GM23338 (cell line): ENCODE results near the gene GLYATL3. TPM values are rescaled to one million over a fixed set of nuclear protein-coding genes. Genes with fewer than 3 reads are reported as not detected.

ENCODE experiments used
- ATAC-seq: fragments of 200-7000 bp; cut with Tn5 transposase; 3 replicates; pipeline ENCODE4 v1.9.1; 2020
- DNase-seq: peaks from one replicate; pipeline ENCODE4 v3.0.0-alpha.2; 2015; ENCODE audit warnings: low spot score
- H2AFZ ChIP-seq: fragments of 200-600 bp; sonication (generic); 2 replicates; pipeline ENCODE4 v1.8.0; 2016; ENCODE audit warnings: antibody characterized with exemption, mild to moderate bottlenecking, moderate library complexity
- H3F3A ChIP-seq: fragments of 200-600 bp; sonication (generic); replicated peaks from 2 replicates; pipeline ENCODE4 v1.8.0; 2017; ENCODE audit warnings: antibody characterized with exemption, mixed run types, low read depth
- H3K27ac ChIP-seq: fragments of 200-600 bp; sonication (generic); 2 replicates; pipeline ENCODE4 v1.6.1; 2016; ENCODE audit warnings: low read depth
- H3K27me3 ChIP-seq: fragments of 200-600 bp; sonication (generic); 2 replicates; pipeline ENCODE4 v1.8.0; 2016; ENCODE audit warnings: mild to moderate bottlenecking, mixed run types, moderate library complexity; ENCODE audit not compliant: insufficient read depth
- H3K36me3 ChIP-seq: fragments of 200-600 bp; sonication (generic); 2 replicates; pipeline ENCODE4 v1.8.0; 2016; ENCODE audit warnings: mild to moderate bottlenecking; ENCODE audit not compliant: insufficient read depth
- H3K4me1 ChIP-seq: fragments of 200-600 bp; sonication (generic); 2 replicates; pipeline ENCODE4 v1.8.0; 2016; ENCODE audit warnings: mild to moderate bottlenecking, moderate library complexity; ENCODE audit not compliant: insufficient read depth
- H3K4me2 ChIP-seq: fragments of 200-600 bp; sonication (generic); 2 replicates; pipeline ENCODE4 v1.7.1; 2017; ENCODE audit warnings: mixed run types
- H3K4me3 ChIP-seq: fragments of 200-600 bp; sonication (generic); 2 replicates; pipeline ENCODE4 v1.6.1; 2016; ENCODE audit warnings: mixed run types
- H3K79me2 ChIP-seq: fragments of 200-600 bp; sonication (generic); replicated peaks from 2 replicates; pipeline ENCODE4 v1.8.0; 2017; ENCODE audit warnings: mild to moderate bottlenecking; ENCODE audit not compliant: insufficient read depth
- H3K9me2 ChIP-seq: fragments of 200-600 bp; sonication (generic); 2 replicates; pipeline ENCODE4 v1.8.0; 2017; ENCODE audit not compliant: insufficient read depth
- H4K20me1 ChIP-seq: fragments of 200-600 bp; sonication (generic); replicated peaks from 2 replicates; pipeline ENCODE4 v1.8.0; 2017; ENCODE audit warnings: mild to moderate bottlenecking; ENCODE audit not compliant: insufficient read depth
- H3K27ac Mint-ChIP-seq: 2 replicates; pipeline ENCODE4 v1.8.0; 2020; ENCODE audit warnings: inconsistent platforms, mild to moderate bottlenecking, moderate library complexity, mixed read lengths
- H3K27me3 Mint-ChIP-seq: 3 replicates; pipeline ENCODE4 v1.8.0; 2022; ENCODE audit warnings: low read depth, mild to moderate bottlenecking, moderate library complexity, mixed read lengths, inconsistent platforms; ENCODE audit not compliant: insufficient read depth, poor library complexity
- H3K36me3 Mint-ChIP-seq: 3 replicates; pipeline ENCODE4 v1.8.0; 2021; ENCODE audit warnings: low read depth, mild to moderate bottlenecking, inconsistent platforms, moderate library complexity, mixed read lengths
- H3K4me1 Mint-ChIP-seq: 3 replicates; pipeline ENCODE4 v1.8.0; 2020; ENCODE audit warnings: mild to moderate bottlenecking, inconsistent platforms, mixed read lengths
- H3K4me3 Mint-ChIP-seq: 3 replicates; pipeline ENCODE4 v1.8.0; 2021; ENCODE audit warnings: moderate library complexity, mild to moderate bottlenecking, inconsistent platforms, mixed read lengths
- H3K9me3 Mint-ChIP-seq: 3 replicates; pipeline ENCODE4 v1.8.0; 2020; ENCODE audit warnings: moderate library complexity, mild to moderate bottlenecking, inconsistent platforms, mixed read lengths
- POLR2AphosphoS5 ChIP-seq: IDR thresholded peaks from 2 replicates; pipeline ENCODE4 v1.6.1; 2016; ENCODE audit warnings: antibody characterized with exemption, low read depth
- ZNF114 ChIP-seq: fragments of 250-450 bp; sonication (Bioruptor Pico); IDR thresholded peaks from 2 replicates; pipeline ENCODE4 v1.5.0; 2020; ENCODE audit warnings: mild to moderate bottlenecking, moderate library complexity
- polyA plus RNA-seq: library from polyadenylated mRNA; unstranded; fragments of >200 nt; fragmentation: Nextera tagmentation; extraction: Ambion mirVana; gene quantifications from 2 replicates; pipeline ENCODE4 v1.2.1, GENCODE V29; 2016
- total RNA-seq: library from RNA; depleted of rRNA; stranded (reverse); fragments of >200 nt; shearing (Covaris generic); gene quantifications from 2 replicates; pipeline ENCODE4 v1.2.3, GENCODE V29; 2014
- TF ChIP-seq, protein P1 (sequence below): fragments of 250-450 bp; sonication (Bioruptor Pico); IDR thresholded peaks from 2 replicates; pipeline ENCODE4 v1.5.0; 2020; ENCODE audit warnings: mild to moderate bottlenecking, moderate library complexity

GLYATL3 gene
- total and polyA plus RNA-seq, 2 experiments from 2014 or later, result not detected

DNA sequence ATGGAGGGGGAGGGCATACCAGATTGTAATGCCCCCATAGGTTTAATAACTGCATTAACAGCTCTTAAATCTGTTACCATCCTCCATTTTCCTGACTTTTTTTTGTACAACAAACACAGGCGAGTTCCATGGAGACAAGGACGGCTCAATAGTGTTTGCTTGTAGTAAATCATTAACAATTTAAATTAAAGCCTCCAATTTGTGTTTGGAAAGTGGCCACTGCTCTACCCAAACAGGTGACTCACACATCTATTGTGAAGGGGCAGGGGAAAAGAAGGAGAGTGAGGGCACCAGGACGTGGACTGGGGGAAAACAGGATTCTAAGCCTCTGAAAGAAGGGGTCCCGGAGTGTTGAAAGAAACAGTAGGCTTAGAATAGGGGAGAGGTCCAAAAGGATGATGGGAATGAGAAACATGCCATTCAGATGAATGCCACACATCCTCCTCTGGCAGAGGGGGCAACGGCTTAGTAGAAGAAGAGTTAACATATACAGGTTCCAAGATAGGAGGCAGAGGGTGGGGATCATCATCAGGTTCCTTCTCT is 6.9 kb downstream of the GLYATL3 start (continued):
- TF ChIP-seq, protein P1, sequence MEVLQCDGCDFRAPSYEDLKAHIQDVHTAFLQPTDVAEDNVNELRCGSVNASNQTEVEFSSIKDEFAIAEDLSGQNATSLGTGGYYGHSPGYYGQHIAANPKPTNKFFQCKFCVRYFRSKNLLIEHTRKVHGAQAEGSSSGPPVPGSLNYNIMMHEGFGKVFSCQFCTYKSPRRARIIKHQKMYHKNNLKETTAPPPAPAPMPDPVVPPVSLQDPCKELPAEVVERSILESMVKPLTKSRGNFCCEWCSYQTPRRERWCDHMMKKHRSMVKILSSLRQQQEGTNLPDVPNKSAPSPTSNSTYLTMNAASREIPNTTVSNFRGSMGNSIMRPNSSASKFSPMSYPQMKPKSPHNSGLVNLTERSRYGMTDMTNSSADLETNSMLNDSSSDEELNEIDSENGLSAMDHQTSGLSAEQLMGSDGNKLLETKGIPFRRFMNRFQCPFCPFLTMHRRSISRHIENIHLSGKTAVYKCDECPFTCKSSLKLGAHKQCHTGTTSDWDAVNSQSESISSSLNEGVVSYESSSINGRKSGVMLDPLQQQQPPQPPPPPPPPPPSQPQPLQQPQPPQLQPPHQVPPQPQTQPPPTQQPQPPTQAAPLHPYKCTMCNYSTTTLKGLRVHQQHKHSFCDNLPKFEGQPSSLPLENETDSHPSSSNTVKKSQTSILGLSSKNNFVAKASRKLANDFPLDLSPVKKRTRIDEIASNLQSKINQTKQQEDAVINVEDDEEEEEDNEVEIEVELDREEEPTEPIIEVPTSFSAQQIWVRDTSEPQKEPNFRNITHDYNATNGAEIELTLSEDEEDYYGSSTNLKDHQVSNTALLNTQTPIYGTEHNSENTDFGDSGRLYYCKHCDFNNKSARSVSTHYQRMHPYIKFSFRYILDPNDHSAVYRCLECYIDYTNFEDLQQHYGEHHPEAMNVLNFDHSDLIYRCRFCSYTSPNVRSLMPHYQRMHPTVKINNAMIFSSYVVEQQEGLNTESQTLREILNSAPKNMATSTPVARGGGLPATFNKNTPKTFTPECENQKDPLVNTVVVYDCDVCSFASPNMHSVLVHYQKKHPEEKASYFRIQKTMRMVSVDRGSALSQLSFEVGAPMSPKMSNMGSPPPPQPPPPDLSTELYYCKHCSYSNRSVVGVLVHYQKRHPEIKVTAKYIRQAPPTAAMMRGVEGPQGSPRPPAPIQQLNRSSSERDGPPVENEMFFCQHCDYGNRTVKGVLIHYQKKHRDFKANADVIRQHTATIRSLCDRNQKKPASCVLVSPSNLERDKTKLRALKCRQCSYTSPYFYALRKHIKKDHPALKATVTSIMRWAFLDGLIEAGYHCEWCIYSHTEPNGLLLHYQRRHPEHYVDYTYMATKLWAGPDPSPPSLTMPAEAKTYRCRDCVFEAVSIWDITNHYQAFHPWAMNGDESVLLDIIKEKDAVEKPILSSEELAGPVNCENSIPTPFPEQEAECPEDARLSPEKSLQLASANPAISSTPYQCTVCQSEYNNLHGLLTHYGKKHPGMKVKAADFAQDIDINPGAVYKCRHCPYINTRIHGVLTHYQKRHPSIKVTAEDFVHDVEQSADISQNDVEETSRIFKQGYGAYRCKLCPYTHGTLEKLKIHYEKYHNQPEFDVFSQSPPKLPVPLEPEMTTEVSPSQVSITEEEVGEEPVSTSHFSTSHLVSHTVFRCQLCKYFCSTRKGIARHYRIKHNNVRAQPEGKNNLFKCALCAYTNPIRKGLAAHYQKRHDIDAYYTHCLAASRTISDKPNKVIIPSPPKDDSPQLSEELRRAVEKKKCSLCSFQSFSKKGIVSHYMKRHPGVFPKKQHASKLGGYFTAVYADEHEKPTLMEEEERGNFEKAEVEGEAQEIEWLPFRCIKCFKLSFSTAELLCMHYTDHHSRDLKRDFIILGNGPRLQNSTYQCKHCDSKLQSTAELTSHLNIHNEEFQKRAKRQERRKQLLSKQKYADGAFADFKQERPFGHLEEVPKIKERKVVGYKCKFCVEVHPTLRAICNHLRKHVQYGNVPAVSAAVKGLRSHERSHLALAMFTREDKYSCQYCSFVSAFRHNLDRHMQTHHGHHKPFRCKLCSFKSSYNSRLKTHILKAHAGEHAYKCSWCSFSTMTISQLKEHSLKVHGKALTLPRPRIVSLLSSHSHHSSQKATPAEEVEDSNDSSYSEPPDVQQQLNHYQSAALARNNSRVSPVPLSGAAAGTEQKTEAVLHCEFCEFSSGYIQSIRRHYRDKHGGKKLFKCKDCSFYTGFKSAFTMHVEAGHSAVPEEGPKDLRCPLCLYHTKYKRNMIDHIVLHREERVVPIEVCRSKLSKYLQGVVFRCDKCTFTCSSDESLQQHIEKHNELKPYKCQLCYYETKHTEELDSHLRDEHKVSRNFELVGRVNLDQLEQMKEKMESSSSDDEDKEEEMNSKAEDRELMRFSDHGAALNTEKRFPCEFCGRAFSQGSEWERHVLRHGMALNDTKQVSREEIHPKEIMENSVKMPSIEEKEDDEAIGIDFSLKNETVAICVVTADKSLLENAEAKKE (CRISPR knock-in tag), result no peak

DNA sequence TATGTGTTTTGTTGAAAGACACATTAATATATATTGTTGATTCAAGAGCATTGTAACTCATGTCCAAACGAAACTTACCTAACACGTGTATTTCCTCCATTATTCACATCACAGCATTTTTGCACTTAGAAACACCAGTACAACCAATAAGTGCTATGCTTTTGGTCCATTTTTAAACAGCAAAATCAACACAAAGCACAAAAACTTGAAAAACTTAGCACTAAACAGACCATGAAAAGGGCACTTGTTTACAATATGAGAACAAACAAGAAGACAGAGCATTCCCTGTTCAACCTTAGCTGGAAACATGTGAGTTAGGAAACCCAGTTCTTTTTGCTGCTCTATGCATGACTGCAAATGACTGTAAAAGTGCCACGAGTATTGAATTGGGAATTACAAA is 9.6 kb downstream of the GLYATL3 start:
- H3K4me2 ChIP-seq, result no peak overlapping the region
- H3K27ac ChIP-seq, result no peak overlapping the region
- no peak overlapping the region for H3K27ac Mint-ChIP-seq
- no peak overlapping the region for H3K4me3 ChIP-seq
- H2AFZ ChIP-seq, result no peak overlapping the region
- peaks cover 9% of the 10 kb centered on the region for H3K9me3 Mint-ChIP-seq
- H3K4me1 Mint-ChIP-seq, result peaks cover 11% of the 10 kb centered on the region
- H3K27me3 ChIP-seq, result no peaks in the 10 kb centered on the region
- peaks cover 4% of the 10 kb centered on the region for H3K4me1 ChIP-seq
- H4K20me1 ChIP-seq, result no peaks in the 10 kb centered on the region
- no peaks in the 10 kb centered on the region for H3K79me2 ChIP-seq
- no peak for TF ChIP-seq POLR2AphosphoS5
- no peak for TF ChIP-seq ZNF114
- no peak for ATAC-seq
- no peaks in the 10 kb centered on the region for H3F3A ChIP-seq
- H3K27me3 Mint-ChIP-seq, result no peaks in the 10 kb centered on the region
- H3K36me3 ChIP-seq, result no peaks in the 10 kb centered on the region
- DNase-seq, result no peak
- H3K36me3 Mint-ChIP-seq, result peaks cover 2% of the 10 kb centered on the region; the same call in 1 of the 3 replicates
- H3K4me3 Mint-ChIP-seq, result no peak overlapping the region
- H3K9me2 ChIP-seq, result no peaks in the 10 kb centered on the region
